NCI-H446 (cell line): ENCODE results near the gene GPR137C.
A peak's percentile ranks its signal among the peaks of the same experiment; 100 is the strongest.
"Not testable (repeated sequence)": the region's sequence is repeated elsewhere in the genome, so short reads cannot be mapped to it uniquely, and the experiment has no call there.

Experiments
- DNase-seq, 2 experiments: peaks; one replicate each; lab custom pipeline; 2025; lab: John Stamatoyannopoulos, UW

The GPR137C gene

DNA sequence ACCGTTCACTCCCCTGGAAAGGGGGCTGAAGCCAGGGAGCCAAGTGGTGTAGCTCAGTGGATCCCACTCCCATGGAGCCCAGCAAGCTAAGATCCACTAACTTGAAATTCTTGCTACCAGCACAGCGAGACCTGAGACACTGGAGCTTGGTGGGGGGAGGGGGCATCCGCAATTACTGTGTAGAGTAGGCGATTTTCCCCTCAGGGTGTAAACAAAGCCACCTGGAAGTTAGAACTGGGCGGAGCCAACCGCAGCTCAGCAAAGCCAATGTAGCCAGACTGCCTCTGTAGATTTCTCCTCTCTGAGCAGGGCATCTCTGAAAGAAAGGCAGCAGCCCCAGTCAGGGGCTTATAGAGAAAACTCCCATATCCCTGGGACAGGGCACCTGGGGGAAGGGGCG, 15.8 kb downstream of the GPR137C start:
- not testable (repeated sequence) for DNase-seq

- no peak for DNase-seq
These were observed 23.2 kb downstream of the GPR137C start for GRCh38 chr14:52575858-52576257.

- no peak for DNase-seq
These were observed 30.9 kb downstream of the GPR137C start for GRCh38 chr14:52583544-52583943.

- DNase-seq = no peak
These were observed 37.0 kb downstream of the GPR137C start for GRCh38 chr14:52589646-52590045.

DNA sequence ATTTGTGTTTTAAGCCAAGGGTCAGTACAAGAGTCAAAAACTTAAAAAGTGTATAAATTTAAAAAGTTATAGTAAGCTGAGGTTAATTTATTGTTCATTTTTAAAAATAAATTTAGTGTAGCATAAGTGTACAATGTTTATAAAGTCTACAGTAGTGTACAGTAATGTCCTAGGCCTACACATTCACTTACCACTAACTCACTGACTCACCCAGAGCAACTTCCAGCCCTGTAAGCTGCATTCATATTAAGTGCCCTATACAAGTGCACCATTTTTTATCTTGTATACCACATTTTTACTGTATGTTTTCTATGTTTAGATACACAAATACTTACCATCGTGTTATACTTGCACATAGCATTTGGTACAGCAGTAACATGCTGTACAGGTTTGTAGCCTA, 37.7 kb downstream of the GPR137C start:
- no peak for DNase-seq

GRCh38 chr14:52596320-52596719, 43.7 kb downstream of the GPR137C start:
- DNase-seq = no peak

GRCh38 chr14:52596861-52597260, 44.2 kb downstream of the GPR137C start:
- DNase-seq = no peak

DNA sequence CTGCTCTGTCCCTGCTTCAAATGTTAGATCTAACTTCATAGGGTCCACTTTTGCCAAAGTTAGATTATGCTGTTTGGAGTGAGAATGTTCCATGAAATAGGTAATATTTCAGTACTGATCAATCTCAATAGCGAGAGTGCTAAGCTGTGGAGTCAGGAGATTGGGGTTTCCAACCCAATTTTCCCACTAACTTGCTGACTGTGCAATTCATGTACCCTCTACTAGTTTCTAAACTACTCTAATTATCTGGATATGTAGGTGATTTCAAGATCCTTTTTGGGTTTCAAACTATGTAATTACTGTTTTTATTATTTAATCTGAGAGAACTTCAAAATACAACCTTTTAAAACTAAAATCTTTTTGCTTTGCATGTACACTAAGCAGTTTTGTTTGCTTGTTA, 45.9 kb downstream of the GPR137C start:
- no peak for DNase-seq

- DNase-seq = no peak
These were observed 47.3 kb downstream of the GPR137C start for GRCh38 chr14:52599974-52600373.

DNA sequence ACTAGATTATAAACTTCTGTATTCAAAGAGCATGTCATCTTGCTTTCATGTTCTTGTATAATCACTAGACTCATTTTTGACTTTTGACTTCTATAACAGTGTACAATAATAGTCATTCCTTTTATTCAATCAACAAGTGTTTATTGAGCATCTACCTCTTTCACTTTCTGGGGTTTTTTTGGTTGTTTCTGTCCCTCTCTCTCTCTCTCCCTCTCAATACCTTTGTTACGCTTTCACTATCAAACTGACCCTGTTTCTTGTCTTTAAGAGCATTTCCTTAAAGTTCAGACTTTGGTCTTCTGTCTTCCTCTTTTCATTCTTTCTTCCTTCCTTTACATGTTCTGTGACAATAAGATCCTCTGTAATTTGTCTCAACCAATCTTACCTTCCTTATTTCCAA, 49.5 kb downstream of the GPR137C start:
- DNase-seq = no peak

GRCh38 chr14:52607061-52607460, 54.4 kb downstream of the GPR137C start:
- DNase-seq = peak in 1 of 2 experiments; percentile 20

- no peak for DNase-seq
These were observed 56.9 kb downstream of the GPR137C start for GRCh38 chr14:52609445-52610044.

GRCh38 chr14:52610187-52610586, 57.6 kb downstream of the GPR137C start:
- no peak for DNase-seq

DNA sequence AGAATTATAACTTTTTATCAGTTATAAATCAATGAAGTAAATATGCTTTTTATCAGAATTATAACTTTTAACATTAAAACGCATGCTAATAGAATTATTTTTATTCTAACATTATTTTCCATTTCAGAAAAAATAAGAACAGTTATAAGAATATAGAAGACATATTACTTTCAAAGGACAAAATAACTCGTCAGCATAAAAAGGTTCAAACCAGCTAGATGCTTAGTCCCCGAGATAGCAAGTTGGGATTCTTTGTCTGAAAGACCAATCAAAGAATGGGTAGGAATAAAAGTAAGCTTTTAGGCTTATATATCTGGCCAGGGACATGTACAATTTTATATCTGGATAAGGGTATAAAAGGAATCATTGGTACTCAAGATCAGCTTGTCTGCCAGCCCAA, 66.0 kb downstream of the GPR137C start:
- no peak for DNase-seq

- DNase-seq = no peak
These were observed 67.1 kb downstream of the GPR137C start for GRCh38 chr14:52619687-52620086.

DNA sequence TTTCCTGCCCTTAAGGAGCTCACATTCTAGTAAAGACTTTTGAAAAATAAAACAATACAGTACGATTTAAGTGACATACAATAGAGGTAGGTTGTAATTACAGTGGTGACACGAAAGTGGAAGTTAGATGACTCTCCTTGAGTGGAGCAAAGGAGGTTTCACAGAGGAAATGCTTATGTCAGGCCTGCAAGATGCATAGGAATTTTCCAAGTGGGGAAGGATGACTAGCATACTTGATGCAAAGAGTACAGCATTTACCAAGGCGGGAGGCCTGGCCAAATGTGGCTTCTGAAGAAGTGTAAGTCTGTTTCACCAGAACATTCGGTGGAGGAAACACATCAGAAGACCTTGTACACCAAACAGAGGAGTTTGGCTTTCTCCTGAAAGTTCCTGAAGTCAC, 87.5 kb downstream of the GPR137C start:
- DNase-seq = no peak

- DNase-seq = no peak
These were observed 89.1 kb downstream of the GPR137C start for GRCh38 chr14:52641745-52642144.

GRCh38 chr14:52649511-52649910, 96.9 kb downstream of the GPR137C start:
- DNase-seq = no peak

DNA sequence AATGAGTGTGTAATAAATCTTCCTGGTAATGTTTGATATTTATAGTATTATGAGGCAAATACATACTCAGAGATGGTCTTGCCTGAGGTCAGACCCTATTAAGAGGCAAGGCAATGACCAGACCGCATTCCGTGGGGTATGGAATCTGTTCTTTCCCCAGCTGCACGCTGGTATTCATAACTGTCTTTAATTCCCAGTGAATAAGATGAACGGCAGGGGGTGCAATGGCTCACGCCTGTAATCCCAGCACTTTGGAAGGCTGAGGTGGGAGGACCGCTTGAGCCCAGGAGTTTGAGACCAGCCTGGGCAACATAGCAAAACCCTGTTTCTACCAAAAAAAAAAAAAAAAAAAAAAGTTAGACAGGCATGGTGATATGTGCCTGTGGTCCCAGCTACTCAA, 98.1 kb downstream of the GPR137C start:
- no peak for DNase-seq

DNA sequence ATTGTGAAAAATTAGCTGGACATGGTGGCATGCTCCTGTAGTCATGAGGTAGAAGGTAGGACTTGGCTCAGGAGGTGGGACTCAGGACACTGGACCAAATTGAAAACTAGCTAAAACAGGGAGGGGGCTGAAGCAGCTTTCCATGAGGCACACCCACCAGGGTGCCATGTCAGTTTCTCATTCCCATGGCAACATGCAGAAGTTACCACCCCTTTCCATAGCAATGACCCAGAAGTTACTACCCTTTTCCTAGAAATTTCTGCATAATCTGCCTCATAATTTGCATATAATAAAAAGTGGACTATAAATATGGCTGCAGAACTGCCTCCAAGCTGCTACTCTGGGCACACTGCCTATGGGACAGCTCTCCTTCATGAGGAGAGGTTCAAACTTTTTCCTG, 104.3 kb downstream of the GPR137C start:
- DNase-seq = no peak

- no peak for DNase-seq
These were observed 107.7 kb downstream of the GPR137C start for GRCh38 chr14:52660325-52660724.

DNA sequence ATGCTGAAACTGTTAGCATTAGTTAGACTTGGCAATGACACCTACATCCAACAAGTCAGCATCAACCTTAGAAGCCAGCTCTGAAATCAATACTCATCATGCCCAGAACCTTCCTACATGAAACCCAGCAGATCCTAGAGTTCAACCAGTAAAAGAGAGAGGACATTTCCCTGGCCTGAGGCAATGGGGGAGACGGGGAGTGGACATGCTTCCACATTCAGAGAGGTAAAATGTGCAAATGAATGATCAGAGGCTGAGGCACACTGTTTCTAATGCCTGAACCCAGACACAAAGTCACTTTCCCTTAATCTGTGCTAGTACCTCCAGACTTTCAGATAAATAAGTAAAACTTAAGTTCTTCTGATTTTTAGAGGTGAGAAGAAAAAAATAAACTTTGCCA, 108.2 kb downstream of the GPR137C start:
- DNase-seq = no peak

DNA sequence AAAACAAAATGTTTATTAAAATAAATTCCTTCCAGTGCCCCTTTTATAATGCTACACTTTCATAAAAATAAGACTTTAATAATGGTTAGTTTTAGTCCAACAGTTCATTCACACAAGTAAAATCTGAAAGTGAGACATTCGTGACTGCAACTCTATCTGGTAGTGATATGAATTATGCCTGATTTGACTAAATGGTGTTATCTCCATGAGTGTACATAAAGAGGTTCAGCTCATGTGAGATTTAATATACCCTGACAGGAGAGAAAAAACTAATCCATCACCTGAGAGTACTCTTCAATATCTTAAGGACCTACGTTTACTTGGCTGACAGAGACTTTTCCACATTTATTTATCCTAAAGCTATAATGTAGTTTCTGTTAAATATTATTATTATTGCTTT, 108.7 kb downstream of the GPR137C start:
- no peak for DNase-seq

GRCh38 chr14:52663850-52664249, 111.2 kb downstream of the GPR137C start:
- no peak for DNase-seq

GRCh38 chr14:52678591-52678990, 126.0 kb downstream of the GPR137C start:
- DNase-seq = no peak
